HEK293T (cell line): Measurements from ENCODE around the gene ARHGAP6.

Experiments used
- CTCF ChIA-PET: fragments of 350-600 bp; formaldehyde crosslinking; extraction: SDS; loops from one replicate; lab custom pipeline; 2021; ENCODE audit warnings: antibody characterized with exemption, inconsistent platforms; lab: Yijun Ruan, JAX
- POLR2A ChIA-PET: fragments of 350-600 bp; formaldehyde crosslinking; extraction: SDS; loops from one replicate; lab custom pipeline; 2020; ENCODE audit warnings: antibody characterized with exemption, inconsistent platforms; lab: Yijun Ruan, JAX
- DNase-seq: peaks from one replicate; pipeline ENCODE4 v3.0.0; 2012; ENCODE audit warnings: mixed read lengths; ENCODE audit errors: extremely low spot score
- ARNT ChIP-seq: fragments of 450-650 bp; IDR thresholded peaks from 2 replicates; pipeline ENCODE4 v1.6.1; 2017; ENCODE audit warnings: mild to moderate bottlenecking
- BHLHE40 ChIP-seq: fragments of 450-650 bp; IDR thresholded peaks from 2 replicates; pipeline ENCODE4 v1.6.1; 2016; ENCODE audit warnings: mild to moderate bottlenecking, moderate library complexity, borderline replicate concordance
- CTBP1 ChIP-seq: fragments of 450-650 bp; IDR thresholded peaks from 2 replicates; pipeline ENCODE4 v1.6.1; 2016; ENCODE audit warnings: borderline replicate concordance
- ELF4 ChIP-seq: fragments of 450-650 bp; IDR thresholded peaks from 2 replicates; pipeline ENCODE4 v1.6.1; 2017; ENCODE audit warnings: antibody characterized with exemption
- FOXA1 ChIP-seq: fragments of 450-650 bp; IDR thresholded peaks from 2 replicates; pipeline ENCODE4 v1.6.1; 2016; ENCODE audit warnings: mild to moderate bottlenecking
- FOXK2 ChIP-seq: fragments of 450-650 bp; IDR thresholded peaks from 2 replicates; pipeline ENCODE4 v1.6.1; 2016; ENCODE audit warnings: mild to moderate bottlenecking
- FOXM1 ChIP-seq: fragments of 450-650 bp; IDR thresholded peaks from 2 replicates; pipeline ENCODE4 v1.6.1; 2017; ENCODE audit warnings: mild to moderate bottlenecking, borderline replicate concordance
- HDGF ChIP-seq: fragments of 450-650 bp; IDR thresholded peaks from 2 replicates; pipeline ENCODE4 v1.6.1; 2017; ENCODE audit warnings: antibody characterized with exemption, borderline replicate concordance
- L3MBTL2 ChIP-seq: fragments of 450-650 bp; conservative IDR thresholded peaks from 2 replicates; pipeline ENCODE4 v1.6.1; 2016; ENCODE audit warnings: mild to moderate bottlenecking
- LEF1 ChIP-seq: fragments of 450-650 bp; IDR thresholded peaks from 2 replicates; pipeline ENCODE4 v1.6.1; 2017; ENCODE audit warnings: mild to moderate bottlenecking, borderline replicate concordance
- NFRKB ChIP-seq: fragments of 450-650 bp; IDR thresholded peaks from 2 replicates; pipeline ENCODE4 v1.6.1; 2016; ENCODE audit warnings: mild to moderate bottlenecking, moderate library complexity
- PKNOX1 ChIP-seq: fragments of 450-650 bp; IDR thresholded peaks from 2 replicates; pipeline ENCODE4 v1.6.1; 2016
- SP1 ChIP-seq: fragments of 450-650 bp; IDR thresholded peaks from 2 replicates; pipeline ENCODE4 v1.6.1; 2017
- SUZ12 ChIP-seq: fragments of 450-650 bp; IDR thresholded peaks from 2 replicates; pipeline ENCODE4 v1.6.1; 2016; ENCODE audit warnings: mild to moderate bottlenecking
- TARDBP ChIP-seq: fragments of 450-650 bp; IDR thresholded peaks from 2 replicates; pipeline ENCODE4 v1.6.1; 2016
- ZNF384 ChIP-seq: fragments of 450-650 bp; IDR thresholded peaks from 2 replicates; pipeline ENCODE4 v1.6.1; 2016

The ARHGAP6 gene

DNA sequence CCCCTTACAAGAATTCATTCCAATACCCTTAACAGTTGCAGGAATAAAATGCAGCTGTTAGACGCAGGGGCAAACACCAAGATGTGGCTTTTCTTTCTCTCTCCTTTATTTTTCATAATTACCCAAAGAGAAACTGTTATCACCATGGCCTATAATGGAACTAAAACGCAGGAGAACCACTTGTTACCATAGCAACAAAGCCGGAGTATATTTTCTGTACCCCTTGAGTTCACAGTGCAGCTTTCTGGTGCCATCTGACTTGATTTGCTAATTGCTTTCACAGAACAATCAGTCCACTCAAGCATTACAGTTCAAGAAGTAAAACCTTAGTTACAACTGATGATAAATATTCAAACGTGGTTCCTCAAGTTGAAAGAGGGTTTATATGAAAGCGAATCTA, 214.6 kb downstream of the ARHGAP6 start:
- CTCF ChIA-PET = no interaction called here
- POLR2A ChIA-PET = no interaction called here
- DNase-seq = no peak
- TF ChIP-seq PKNOX1 (no peak), HDGF (no peak), CTBP1 (no peak), FOXA1 (no peak), BHLHE40 (no peak), ZNF384 (no peak), ARNT (no peak), SP1 (no peak), TARDBP (no peak), L3MBTL2 (no peak), LEF1 (no peak), NFRKB (no peak), ELF4 (no peak), FOXK2 (no peak), SUZ12 (no peak)

DNA sequence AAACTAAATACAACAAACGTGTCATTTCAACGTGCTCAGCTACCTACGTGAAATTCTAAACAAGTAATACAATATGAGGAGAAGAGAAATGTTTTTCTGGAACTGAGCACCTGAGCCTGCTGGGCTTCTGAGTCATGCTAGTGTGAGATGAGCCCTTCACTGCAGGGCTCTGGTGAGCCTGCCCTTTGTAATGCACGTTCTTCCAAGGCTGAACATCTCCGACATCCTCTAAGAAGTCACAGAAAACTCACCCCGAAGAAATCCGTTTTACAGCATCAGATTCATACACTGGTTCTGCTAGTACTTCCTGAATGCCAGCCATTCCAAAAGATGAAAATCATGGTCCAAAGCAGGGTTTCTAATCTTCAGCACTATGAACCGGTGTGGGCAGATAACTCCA, 215.4 kb downstream of the ARHGAP6 start:
- ChIA-PET POLR2A (no interaction called here), CTCF (no interaction called here)
- DNase-seq = no peak
- no peak for TF ChIP-seq FOXA1
- no peak for TF ChIP-seq L3MBTL2
- TF ChIP-seq CTBP1 = no peak
- TF ChIP-seq FOXM1 = no peak
- no peak for TF ChIP-seq ELF4
- TF ChIP-seq BHLHE40 = no peak
- TF ChIP-seq NFRKB = no peak
- TF ChIP-seq ZNF384 = no peak
- TF ChIP-seq FOXK2 = no peak
- TF ChIP-seq PKNOX1 = no peak
- no peak for TF ChIP-seq LEF1
- TF ChIP-seq SP1 = no peak
- no peak for TF ChIP-seq TARDBP

DNA sequence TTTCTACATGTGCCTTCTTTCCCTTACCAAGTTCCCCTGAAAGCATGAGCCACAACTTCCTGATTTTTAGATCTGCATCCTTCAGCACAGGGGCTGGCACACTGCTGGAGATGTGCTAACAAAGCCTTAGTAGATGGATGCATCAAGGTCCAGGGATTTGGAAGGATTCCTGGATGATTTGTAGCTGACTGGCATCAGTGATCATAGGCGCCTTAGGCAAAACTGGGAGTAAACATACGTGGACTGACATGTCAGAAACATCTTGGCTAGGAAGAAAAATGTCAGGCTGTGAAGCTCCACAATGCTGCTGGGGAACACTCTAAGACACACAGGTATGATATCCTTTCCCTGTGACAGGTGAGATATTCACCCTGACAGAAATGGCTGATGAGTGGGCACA, 216.1 kb downstream of the ARHGAP6 start:
- POLR2A ChIA-PET = no interaction called here
- TF ChIP-seq LEF1 (no peak), ELF4 (no peak), HDGF (no peak), FOXM1 (no peak), L3MBTL2 (no peak), ZNF384 (no peak), TARDBP (no peak), SUZ12 (no peak), ARNT (no peak), BHLHE40 (no peak), FOXK2 (no peak), NFRKB (no peak), CTBP1 (no peak), PKNOX1 (no peak), SP1 (no peak)
- no peak for DNase-seq
- CTCF ChIA-PET = no interaction called here

DNA sequence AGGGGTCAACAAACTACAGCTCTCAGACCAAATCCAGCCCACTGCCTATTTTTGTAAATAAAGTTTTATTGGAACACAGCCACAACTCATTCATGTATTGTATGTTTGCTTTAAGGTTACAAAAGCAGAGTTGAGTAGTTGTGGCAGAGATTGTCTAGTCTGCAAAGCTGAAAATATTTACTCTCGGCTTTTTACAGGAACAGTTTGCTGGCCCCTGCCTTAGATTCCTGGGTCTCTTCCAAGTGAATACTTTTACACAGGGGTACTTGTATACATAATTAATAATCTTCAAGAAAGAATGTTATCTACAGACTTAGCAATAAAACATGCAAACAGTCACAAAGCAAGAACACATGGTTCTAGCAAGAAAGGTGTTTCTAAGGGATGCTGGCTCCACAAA, 218.3 kb downstream of the ARHGAP6 start:
- TF ChIP-seq HDGF (no peak), ARNT (no peak), TARDBP (no peak), NFRKB (no peak), FOXA1 (no peak), LEF1 (no peak), FOXK2 (no peak), BHLHE40 (no peak), ELF4 (no peak)
- CTCF ChIA-PET = no interaction called here
- no peak for DNase-seq
- POLR2A ChIA-PET = no interaction called here

DNA sequence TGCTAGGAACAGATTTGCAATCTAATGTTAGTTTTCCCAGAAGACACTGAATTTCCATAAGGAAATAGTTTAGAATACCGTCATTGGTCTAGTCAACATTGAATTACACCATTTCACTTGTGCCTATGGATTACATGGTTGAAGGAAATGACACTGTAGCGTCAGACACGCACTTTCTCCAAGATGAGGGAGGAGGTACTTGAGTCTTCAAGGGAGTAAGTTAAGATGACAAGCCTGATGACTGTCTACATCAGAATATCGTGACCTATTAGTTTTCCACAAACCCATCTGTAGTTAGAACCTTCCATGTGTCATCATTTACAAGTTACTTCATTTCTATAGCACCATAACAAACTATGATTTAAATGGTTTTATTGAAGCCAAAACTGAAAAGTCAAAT, 218.8 kb downstream of the ARHGAP6 start:
- no peak for TF ChIP-seq TARDBP
- TF ChIP-seq L3MBTL2 = no peak
- TF ChIP-seq PKNOX1 = no peak
- no peak for TF ChIP-seq NFRKB
- no peak for TF ChIP-seq ELF4
- TF ChIP-seq SP1 = no peak
- no peak for TF ChIP-seq FOXA1
- no peak for TF ChIP-seq FOXM1
- no peak for TF ChIP-seq SUZ12
- no peak for TF ChIP-seq HDGF
- no peak for TF ChIP-seq ZNF384
- TF ChIP-seq BHLHE40 = no peak
- no peak for TF ChIP-seq CTBP1
- TF ChIP-seq FOXK2 = no peak
- TF ChIP-seq LEF1 = no peak
- no peak for TF ChIP-seq ARNT
- POLR2A ChIA-PET = no interaction called here
- DNase-seq = no peak
- CTCF ChIA-PET = no interaction called here

GRCh38 chrX:11446336-11446735, 219.4 kb downstream of the ARHGAP6 start:
- ChIA-PET POLR2A (no interaction called here), CTCF (no interaction called here)
- no peak for TF ChIP-seq HDGF
- no peak for TF ChIP-seq ELF4
- no peak for TF ChIP-seq NFRKB
- TF ChIP-seq ZNF384 = no peak
- TF ChIP-seq ARNT = no peak
- no peak for TF ChIP-seq BHLHE40
- TF ChIP-seq FOXA1 = no peak
- no peak for TF ChIP-seq CTBP1
- TF ChIP-seq FOXM1 = no peak
- TF ChIP-seq L3MBTL2 = no peak
- no peak for TF ChIP-seq SP1
- TF ChIP-seq FOXK2 = no peak
- no peak for TF ChIP-seq TARDBP
- no peak for TF ChIP-seq SUZ12
- no peak for TF ChIP-seq PKNOX1
- TF ChIP-seq LEF1 = no peak
- DNase-seq = no peak
